BE2C (cell line): ENCODE measurements around the gene NPVF.

Source experiments
- DNase-seq: peaks from one replicate; pipeline ENCODE4 v3.0.0-alpha.2; 2020
- H3K27me3 ChIP-seq: fragments of 250-450 bp; sonication (Bioruptor Pico); 2 replicates; pipeline ENCODE4 v1.5.1; 2020; ENCODE audit warnings: mild to moderate bottlenecking
- H3K36me3 ChIP-seq: fragments of 250-450 bp; sonication (Bioruptor Pico); 2 replicates; pipeline ENCODE4 v1.5.1; 2020; ENCODE audit warnings: mild to moderate bottlenecking
- H3K4me1 ChIP-seq: fragments of 250-450 bp; sonication (Bioruptor Pico); 2 replicates; pipeline ENCODE4 v1.5.1; 2020
- H3K4me3 ChIP-seq: 2 replicates; pipeline ENCODE4 v1.5.1; 2011; ENCODE audit warnings: low read depth, low read length
- H3K9me3 ChIP-seq: fragments of 250-450 bp; sonication (Bioruptor Pico); 2 replicates; pipeline ENCODE4 v1.5.1; 2020
- CTCF ChIP-seq: IDR thresholded peaks from 2 replicates; pipeline ENCODE4 v1.5.1; 2012; ENCODE audit warnings: mild to moderate bottlenecking, low read depth, low read length

NPVF gene

GRCh38 chr7:25223206-25223605, 5.1 kb downstream of the NPVF start:
- no peaks in the 10 kb centered on the region for H3K4me1 ChIP-seq
- no peak for DNase-seq
- peaks cover 61% of the 10 kb centered on the region for H3K27me3 ChIP-seq
- no peaks in the 10 kb centered on the region for H3K36me3 ChIP-seq
- no peak for TF ChIP-seq CTCF
- no peaks in the 10 kb centered on the region for H3K9me3 ChIP-seq
- no peak overlapping the region for H3K4me3 ChIP-seq

- Histone ChIP-seq H3K36me3 (no peaks in the 10 kb centered on the region), H3K27me3 (peaks cover 61% of the 10 kb centered on the region), H3K9me3 (no peaks in the 10 kb centered on the region), H3K4me1 (no peaks in the 10 kb centered on the region), H3K4me3 (no peak overlapping the region)
- no peak for DNase-seq
- TF ChIP-seq CTCF = no peak
These were observed 5.6 kb downstream of the NPVF start for GRCh38 chr7:25222666-25223065.

GRCh38 chr7:25221009-25221408, 7.3 kb downstream of the NPVF start:
- TF ChIP-seq CTCF = no peak
- Histone ChIP-seq H3K9me3 (no peaks in the 10 kb centered on the region), H3K36me3 (no peaks in the 10 kb centered on the region), H3K4me3 (no peak overlapping the region), H3K27me3 (peaks cover 68% of the 10 kb centered on the region), H3K4me1 (no peaks in the 10 kb centered on the region)
- no peak for DNase-seq

GRCh38 chr7:25218191-25218590, 10.1 kb downstream of the NPVF start:
- no peak for TF ChIP-seq CTCF
- no peaks in the 10 kb centered on the region for H3K4me1 ChIP-seq
- no peaks in the 10 kb centered on the region for H3K9me3 ChIP-seq
- DNase-seq = no peak
- H3K4me3 ChIP-seq = no peak overlapping the region
- no peaks in the 10 kb centered on the region for H3K36me3 ChIP-seq
- H3K27me3 ChIP-seq = peaks cover 52% of the 10 kb centered on the region

- H3K36me3 ChIP-seq = no peaks in the 10 kb centered on the region
- H3K4me3 ChIP-seq = no peak overlapping the region
- peaks cover 42% of the 10 kb centered on the region for H3K27me3 ChIP-seq
- no peaks in the 10 kb centered on the region for H3K9me3 ChIP-seq
- peak; percentile 67 for TF ChIP-seq CTCF
- no peak for DNase-seq
- H3K4me1 ChIP-seq = no peaks in the 10 kb centered on the region
These were observed 11.4 kb downstream of the NPVF start for GRCh38 chr7:25216837-25217236.

- Histone ChIP-seq H3K4me3 (no peak overlapping the region), H3K27me3 (peaks cover 36% of the 10 kb centered on the region), H3K36me3 (no peaks in the 10 kb centered on the region), H3K9me3 (no peaks in the 10 kb centered on the region), H3K4me1 (no peaks in the 10 kb centered on the region)
- peak; percentile 1; the same call in 1 of the 2 replicates for TF ChIP-seq CTCF
- no peak for DNase-seq
These were observed 12.5 kb downstream of the NPVF start for GRCh38 chr7:25215694-25216335.
